ENCODE data around the gene KCNIP3.

The KCNIP3 gene

DNA sequence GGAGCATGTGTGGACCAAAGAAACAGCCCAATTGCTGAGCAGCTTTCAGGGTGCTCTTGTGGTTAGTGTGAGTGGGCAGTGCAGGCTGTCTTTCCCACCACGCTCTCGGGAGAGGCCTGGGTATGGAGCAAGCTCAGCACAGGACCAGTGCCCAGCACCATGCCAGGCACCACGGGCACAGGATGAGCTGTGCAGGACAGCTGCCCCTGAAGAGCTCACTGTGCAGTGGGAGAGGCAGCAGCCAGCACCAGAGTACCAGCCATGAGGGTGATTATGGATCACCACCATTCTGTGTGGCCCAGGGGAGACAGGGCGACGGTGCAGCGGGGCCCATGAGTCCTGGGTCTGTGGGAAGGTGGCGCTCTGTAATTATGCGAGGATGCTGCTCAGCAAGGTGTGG, 75.7 kb downstream of the KCNIP3 start:
- Histone ChIP-seq H3K79me1 (replicated peaks; ENCODE audit: low read length, poor library complexity, severe bottlenecking) (peaks cover 23% of the 10 kb centered on the region), H4K91ac (ENCODE audit: low read length) (no peak overlapping the region), H3K9me3 (ENCODE audit: control insufficient read depth, low read length) (no peaks in the 10 kb centered on the region), H3K27me3 (ENCODE audit: control insufficient read depth in 1 of 2, insufficient read depth in 1 of 2, low read length in 2 of 2) (no peaks in the 10 kb centered on the region), H3K27ac (ENCODE audit: low read length, poor library complexity, severe bottlenecking) (no peak overlapping the region), H3K4me2 (ENCODE audit: low read length, poor library complexity, severe bottlenecking) (no peak overlapping the region), H3K4me1 (ENCODE audit: control insufficient read depth, insufficient read depth, low read depth, low read length) (peaks cover 12% of the 10 kb centered on the region), H3K9ac (ENCODE audit: low read length) (no peak overlapping the region), H2BK15ac (ENCODE audit: low read depth, poor library complexity, severe bottlenecking) (no peak overlapping the region), H2AK5ac (ENCODE audit: low read length, severe bottlenecking) (no peak overlapping the region), H2AFZ (ENCODE audit: low read depth, low read length) (no peak overlapping the region), H3K4me3 (ENCODE audit: insufficient read depth in 1 of 2, low read depth in 1 of 2, low read length in 2 of 2) (no peak overlapping the region), H2BK120ac (ENCODE audit: low read depth, low read length) (no peak overlapping the region), H3K23ac (ENCODE audit: low read length in 2 of 2) (no peak overlapping the region), H4K8ac (ENCODE audit: low read length) (no peak overlapping the region), H2BK12ac (ENCODE audit: low read length in 2 of 2) (no peak overlapping the region), H3K14ac (ENCODE audit: low read length in 2 of 2) (no peak overlapping the region), H3K36me3 (ENCODE audit: control insufficient read depth in 1 of 2, insufficient read depth in 2 of 2, low read depth in 1 of 2, low read length in 2 of 2) (peaks cover 0 to 55% of the 10 kb centered on the region in 2 experiments), H2BK5ac (ENCODE audit: low read depth, low read length, poor library complexity, severe bottlenecking) (no peak overlapping the region), H3K4ac (ENCODE audit: low read depth in 1 of 2, low read length in 2 of 2) (no peak overlapping the region), H3K18ac (ENCODE audit: low read depth in 1 of 2, low read length in 2 of 2) (no peak overlapping the region)
- DNase-seq = no peak
- 78% methylated on average over 7 of the region's 8 CpGs for WGBS

DNA sequence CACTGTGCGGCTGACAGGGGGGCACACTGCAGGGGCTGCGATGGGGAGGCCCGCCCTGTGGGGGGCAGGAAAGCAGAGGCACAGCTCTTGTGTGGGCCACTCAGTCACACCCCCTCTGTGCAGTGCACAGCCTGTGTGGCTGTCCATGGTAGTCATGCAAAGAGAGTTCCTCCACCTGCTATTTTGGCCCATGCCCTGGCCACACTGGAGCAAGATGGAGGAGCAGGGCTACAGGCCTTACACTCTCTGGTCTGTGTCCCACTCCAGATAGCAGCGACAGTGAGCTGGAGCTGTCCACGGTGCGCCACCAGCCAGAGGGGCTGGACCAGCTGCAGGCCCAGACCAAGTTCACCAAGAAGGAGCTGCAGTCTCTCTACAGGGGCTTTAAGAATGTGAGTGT, 76.9 kb downstream of the KCNIP3 start:
- peaks cover 20% of the 10 kb centered on the region for H3K79me1 ChIP-seq (replicated peaks; ENCODE audit: low read length, poor library complexity, severe bottlenecking)
- H3K23ac ChIP-seq (ENCODE audit: low read length in 2 of 2) = no peak overlapping the region
- H2AK5ac ChIP-seq (ENCODE audit: low read length, severe bottlenecking) = no peak overlapping the region
- no peak overlapping the region for H3K27ac ChIP-seq (ENCODE audit: low read length, poor library complexity, severe bottlenecking)
- no peak overlapping the region for H3K14ac ChIP-seq (ENCODE audit: low read length in 2 of 2)
- no peak for DNase-seq
- no peak overlapping the region for H3K18ac ChIP-seq (ENCODE audit: low read depth in 1 of 2, low read length in 2 of 2)
- no peaks in the 10 kb centered on the region for H3K27me3 ChIP-seq (ENCODE audit: control insufficient read depth in 1 of 2, insufficient read depth in 1 of 2, low read length in 2 of 2)
- no peak overlapping the region for H4K91ac ChIP-seq (ENCODE audit: low read length)
- WGBS = 94% methylated on average over 6 of the region's 6 CpGs
- H4K8ac ChIP-seq (ENCODE audit: low read length) = no peak overlapping the region
- no peaks in the 10 kb centered on the region for H3K9me3 ChIP-seq (ENCODE audit: control insufficient read depth, low read length)
- peaks cover 0 to 63% of the 10 kb centered on the region in 2 experiments for H3K36me3 ChIP-seq (ENCODE audit: control insufficient read depth in 1 of 2, insufficient read depth in 2 of 2, low read depth in 1 of 2, low read length in 2 of 2)
- no peak overlapping the region for H2BK5ac ChIP-seq (ENCODE audit: low read depth, low read length, poor library complexity, severe bottlenecking)
- H2BK12ac ChIP-seq (ENCODE audit: low read length in 2 of 2) = no peak overlapping the region
- no peak overlapping the region for H2BK120ac ChIP-seq (ENCODE audit: low read depth, low read length)
- H3K9ac ChIP-seq (ENCODE audit: low read length) = no peak overlapping the region
- peaks cover 12% of the 10 kb centered on the region for H3K4me1 ChIP-seq (ENCODE audit: control insufficient read depth, insufficient read depth, low read depth, low read length)
- H3K4ac ChIP-seq (ENCODE audit: low read depth in 1 of 2, low read length in 2 of 2) = no peak overlapping the region
- no peak overlapping the region for H2AFZ ChIP-seq (ENCODE audit: low read depth, low read length)
- no peak overlapping the region for H3K4me3 ChIP-seq (ENCODE audit: insufficient read depth in 1 of 2, low read depth in 1 of 2, low read length in 2 of 2)
- H2BK15ac ChIP-seq (ENCODE audit: low read depth, poor library complexity, severe bottlenecking) = no peak overlapping the region
- no peak overlapping the region for H3K4me2 ChIP-seq (ENCODE audit: low read length, poor library complexity, severe bottlenecking)

DNA sequence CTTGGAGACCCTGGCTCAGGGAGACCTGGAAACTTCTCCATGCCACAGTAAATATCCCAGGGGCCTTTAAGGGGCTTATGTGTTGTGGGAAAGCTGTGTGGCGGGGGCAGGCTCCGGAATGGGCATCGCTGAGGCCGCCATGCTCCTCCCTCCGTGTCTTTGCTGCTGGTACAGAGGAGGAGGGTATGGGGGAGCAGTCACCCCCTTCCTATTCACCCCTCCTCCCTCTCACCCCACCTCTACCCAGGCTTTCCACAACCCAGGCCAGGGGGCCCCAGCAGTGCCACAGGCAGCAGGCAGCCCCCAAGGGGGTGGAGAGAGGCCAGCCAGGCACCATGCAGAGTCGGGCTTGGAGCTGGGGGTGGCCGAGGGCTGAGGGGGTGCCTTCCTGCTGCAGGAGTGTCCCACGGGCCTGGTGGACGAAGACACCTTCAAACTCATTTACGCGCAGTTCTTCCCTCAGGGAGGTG, 77.3 kb downstream of the KCNIP3 start:
- Histone ChIP-seq H3K4me3 (ENCODE audit: insufficient read depth in 1 of 2, low read depth in 1 of 2, low read length in 2 of 2) (no peak overlapping the region), H2AK5ac (ENCODE audit: low read length, severe bottlenecking) (no peak overlapping the region), H3K14ac (ENCODE audit: low read length in 2 of 2) (no peak overlapping the region), H3K27me3 (ENCODE audit: control insufficient read depth in 1 of 2, insufficient read depth in 1 of 2, low read length in 2 of 2) (no peaks in the 10 kb centered on the region), H3K36me3 (ENCODE audit: control insufficient read depth in 1 of 2, insufficient read depth in 2 of 2, low read depth in 1 of 2, low read length in 2 of 2) (peaks cover 0 to 67% of the 10 kb centered on the region in 2 experiments), H3K9ac (ENCODE audit: low read length) (no peak overlapping the region), H2AFZ (ENCODE audit: low read depth, low read length) (no peak overlapping the region), H2BK12ac (ENCODE audit: low read length in 2 of 2) (no peak overlapping the region), H3K23ac (ENCODE audit: low read length in 2 of 2) (no peak overlapping the region), H2BK15ac (ENCODE audit: low read depth, poor library complexity, severe bottlenecking) (no peak overlapping the region), H4K91ac (ENCODE audit: low read length) (peak overlapping the region; percentile 31), H4K8ac (ENCODE audit: low read length) (no peak overlapping the region), H3K79me1 (replicated peaks; ENCODE audit: low read length, poor library complexity, severe bottlenecking) (peaks cover 20% of the 10 kb centered on the region), H3K27ac (ENCODE audit: low read length, poor library complexity, severe bottlenecking) (no peak overlapping the region), H3K18ac (ENCODE audit: low read depth in 1 of 2, low read length in 2 of 2) (no peak overlapping the region), H3K4ac (ENCODE audit: low read depth in 1 of 2, low read length in 2 of 2) (no peak overlapping the region), H2BK120ac (ENCODE audit: low read depth, low read length) (no peak overlapping the region), H3K4me2 (ENCODE audit: low read length, poor library complexity, severe bottlenecking) (no peak overlapping the region), H3K4me1 (ENCODE audit: control insufficient read depth, insufficient read depth, low read depth, low read length) (peaks cover 12% of the 10 kb centered on the region), H3K9me3 (ENCODE audit: control insufficient read depth, low read length) (no peaks in the 10 kb centered on the region), H2BK5ac (ENCODE audit: low read depth, low read length, poor library complexity, severe bottlenecking) (no peak overlapping the region)
- 92% methylated on average over 6 of the region's 11 CpGs for WGBS
- DNase-seq = no peak

DNA sequence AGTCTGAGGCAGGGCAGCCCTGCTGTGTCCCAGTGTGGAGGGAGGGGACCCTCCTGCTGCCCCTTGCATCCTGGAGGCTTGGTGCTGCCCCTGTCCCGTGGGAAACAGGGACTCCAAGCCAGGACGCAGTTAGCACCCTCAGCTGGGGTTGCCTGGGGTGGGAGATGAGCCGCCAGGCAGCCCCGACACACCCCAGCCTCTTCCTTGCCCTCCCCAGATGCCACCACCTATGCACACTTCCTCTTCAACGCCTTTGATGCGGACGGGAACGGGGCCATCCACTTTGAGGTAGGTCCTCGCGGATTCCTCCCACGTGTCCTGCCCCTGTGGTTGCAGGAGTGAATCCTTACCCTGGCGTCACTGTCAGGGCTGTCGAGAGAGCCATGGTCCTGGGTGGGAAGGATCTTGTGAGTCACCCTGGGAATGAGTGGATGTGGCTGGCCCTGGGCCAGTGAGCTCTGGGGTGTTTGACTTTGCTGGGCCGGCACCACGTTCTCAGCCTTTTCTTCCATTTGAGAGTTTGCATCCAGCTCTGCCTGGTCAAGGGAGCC, 77.8 kb downstream of the KCNIP3 start:
- DNase-seq = no peak
- Histone ChIP-seq H3K18ac (ENCODE audit: low read depth in 1 of 2, low read length in 2 of 2) (no peak overlapping the region), H3K79me1 (replicated peaks; ENCODE audit: low read length, poor library complexity, severe bottlenecking) (peaks cover 20% of the 10 kb centered on the region), H3K36me3 (ENCODE audit: control insufficient read depth in 1 of 2, insufficient read depth in 2 of 2, low read depth in 1 of 2, low read length in 2 of 2) (peaks cover 0 to 67% of the 10 kb centered on the region in 2 experiments), H3K9ac (ENCODE audit: low read length) (no peak overlapping the region), H4K91ac (ENCODE audit: low read length) (no peak overlapping the region), H2AK5ac (ENCODE audit: low read length, severe bottlenecking) (no peak overlapping the region), H2BK12ac (ENCODE audit: low read length in 2 of 2) (no peak overlapping the region), H3K4ac (ENCODE audit: low read depth in 1 of 2, low read length in 2 of 2) (no peak overlapping the region), H3K4me2 (ENCODE audit: low read length, poor library complexity, severe bottlenecking) (no peak overlapping the region), H3K14ac (ENCODE audit: low read length in 2 of 2) (no peak overlapping the region), H3K27me3 (ENCODE audit: control insufficient read depth in 1 of 2, insufficient read depth in 1 of 2, low read length in 2 of 2) (no peaks in the 10 kb centered on the region), H2BK5ac (ENCODE audit: low read depth, low read length, poor library complexity, severe bottlenecking) (no peak overlapping the region), H3K23ac (ENCODE audit: low read length in 2 of 2) (no peak overlapping the region), H4K8ac (ENCODE audit: low read length) (no peak overlapping the region), H2BK15ac (ENCODE audit: low read depth, poor library complexity, severe bottlenecking) (no peak overlapping the region), H3K4me3 (ENCODE audit: insufficient read depth in 1 of 2, low read depth in 1 of 2, low read length in 2 of 2) (no peak overlapping the region), H3K9me3 (ENCODE audit: control insufficient read depth, low read length) (no peaks in the 10 kb centered on the region), H2BK120ac (ENCODE audit: low read depth, low read length) (no peak overlapping the region), H3K27ac (ENCODE audit: low read length, poor library complexity, severe bottlenecking) (no peak overlapping the region), H3K4me1 (ENCODE audit: control insufficient read depth, insufficient read depth, low read depth, low read length) (peaks cover 12% of the 10 kb centered on the region), H2AFZ (ENCODE audit: low read depth, low read length) (no peak overlapping the region)
- WGBS = 79% methylated on average over 15 of the region's 15 CpGs
